Kidney epithelial cell (primary cell): ENCODE results near the gene INPP5A. TPM values are rescaled to one million over a fixed set of nuclear protein-coding genes. Genes with fewer than 3 reads are reported as not detected.

Experiments used
- DNase-seq: peaks from one replicate; pipeline ENCODE4 v3.0.0-alpha.2; 2010; ENCODE audit warnings: low read depth
- H3K27me3 ChIP-seq: 2 replicates; pipeline ENCODE4 v1.6.0; 2011; ENCODE audit warnings: low read length; ENCODE audit not compliant: control insufficient read depth, insufficient read depth
- H3K36me3 ChIP-seq: 2 replicates; pipeline ENCODE4 v1.5.1; 2011; ENCODE audit warnings: low read length; ENCODE audit not compliant: control insufficient read depth, insufficient read depth
- H3K4me3 ChIP-seq: 2 replicates; pipeline ENCODE4 v1.5.1; 2011; ENCODE audit warnings: low read depth, mild to moderate bottlenecking, control low read depth, low read length
- CTCF ChIP-seq: IDR thresholded peaks from 2 replicates; pipeline ENCODE4 v1.5.1; 2011; ENCODE audit warnings: mild to moderate bottlenecking, moderate library complexity, low read length, control low read depth, inconsistent platforms; ENCODE audit not compliant: insufficient read depth, poor library complexity, severe bottlenecking
- total RNA-seq: library from RNA; depleted of rRNA; stranded (reverse); fragments of >200 nt; gene quantifications from 2 replicates; pipeline ENCODE4 v1.2.3, GENCODE V29; 2015

INPP5A gene
- total RNA-seq, 1 donor from 2014 or later, result 45.1 TPM

- no peak for DNase-seq
- no peak for TF ChIP-seq CTCF
- peaks cover 2% of the 10 kb centered on the region for H3K27me3 ChIP-seq
Measured at GRCh38 chr10:132624061-132624846, 86.7 kb downstream of the INPP5A start.

GRCh38 chr10:132624847-132625471 is 87.4 kb downstream of the INPP5A start:
- DNase-seq, result no peak
- no peaks in the 10 kb centered on the region for H3K36me3 ChIP-seq
- no peak overlapping the region for H3K4me3 ChIP-seq
- TF ChIP-seq CTCF, result no peak
- peaks cover 2% of the 10 kb centered on the region for H3K27me3 ChIP-seq

More at GRCh38 chr10:132624061-132624846, 86.7 kb downstream of the INPP5A start:
- no peak overlapping the region for H3K4me3 ChIP-seq
- no peaks in the 10 kb centered on the region for H3K36me3 ChIP-seq

- no peak overlapping the region for H3K4me3 ChIP-seq
- no peaks in the 10 kb centered on the region for H3K36me3 ChIP-seq
- TF ChIP-seq CTCF, result no peak
- peaks cover 2% of the 10 kb centered on the region for H3K27me3 ChIP-seq
- DNase-seq, result no peak
Measured at GRCh38 chr10:132626019-132626760, 88.6 kb downstream of the INPP5A start.

- H3K36me3 ChIP-seq, result no peaks in the 10 kb centered on the region
- H3K27me3 ChIP-seq, result peaks cover 2% of the 10 kb centered on the region
- no peak for DNase-seq
- H3K4me3 ChIP-seq, result no peak overlapping the region
- TF ChIP-seq CTCF, result no peak
Measured at GRCh38 chr10:132626761-132627665, 89.4 kb downstream of the INPP5A start.
